HepG2 (cell line): ENCODE results near the gene CYP20A1. TPM values are rescaled to one million over a fixed set of nuclear protein-coding genes. Genes with fewer than 3 reads are reported as not detected.
A peak's percentile ranks its signal among the peaks of the same experiment; 100 is the strongest.

Experiments used
- FOXA1 ChIP-seq, 2 experiments: fragments of 450-650 bp in 1 of 2; sonication (generic) in 1 of 2; formaldehyde crosslinking in 1 of 2; IDR thresholded peaks; 2 replicates each; pipeline versions ENCODE4 v1.4.0 to v1.6.1; 2016 to 2020; ENCODE audit warnings: missing genetic modification reagents in 1 of 2
- HDAC6 ChIP-seq: fragments of 200-600 bp; sonication (generic); IDR thresholded peaks from 2 replicates; pipeline ENCODE4 v1.7.0; 2017; ENCODE audit warnings: mild to moderate bottlenecking, antibody characterized with exemption, low read length, low read depth
- ISX ChIP-seq: sonication (generic); formaldehyde crosslinking; conservative IDR thresholded peaks from 2 replicates; pipeline ENCODE4 v1.5.0; 2020; ENCODE audit warnings: missing genetic modification reagents
- MLLT10 ChIP-seq: sonication (generic); formaldehyde crosslinking; IDR thresholded peaks from 2 replicates; pipeline ENCODE4 v1.4.0; 2020; ENCODE audit warnings: missing genetic modification reagents
- MTERF4 ChIP-seq: sonication (generic); formaldehyde crosslinking; IDR thresholded peaks from 2 replicates; pipeline ENCODE4 v1.8.0; 2023; ENCODE audit warnings: mild to moderate bottlenecking, missing genetic modification reagents
- NAIF1 ChIP-seq: sonication (generic); formaldehyde crosslinking; IDR thresholded peaks from 2 replicates; pipeline ENCODE4 v1.5.0; 2020; ENCODE audit warnings: mild to moderate bottlenecking, missing genetic modification reagents, borderline replicate concordance
- SRY ChIP-seq: sonication (generic); formaldehyde crosslinking; IDR thresholded peaks from 2 replicates; pipeline ENCODE4 v1.8.0; 2022; ENCODE audit warnings: mild to moderate bottlenecking, missing genetic modification reagents
- TARDBP ChIP-seq: sonication (generic); formaldehyde crosslinking; IDR thresholded peaks from 2 replicates; pipeline ENCODE4 v1.8.0; 2022; ENCODE audit warnings: mild to moderate bottlenecking, missing genetic modification reagents
- TBP ChIP-seq: sonication (generic); formaldehyde crosslinking; IDR thresholded peaks from 2 replicates; pipeline ENCODE4 v1.5.0; 2020; ENCODE audit warnings: missing genetic modification reagents
- ZEB1 ChIP-seq: IDR thresholded peaks from 2 replicates; pipeline ENCODE4 v1.6.1; 2012; ENCODE audit warnings: mild to moderate bottlenecking, low read depth, inconsistent platforms; ENCODE audit not compliant: insufficient replicate concordance
- ZMAT3 ChIP-seq: sonication (generic); formaldehyde crosslinking; conservative IDR thresholded peaks from 2 replicates; pipeline ENCODE4 v1.7.0; 2021; ENCODE audit warnings: missing genetic modification reagents
- ZMYM3 ChIP-seq: sonication (generic); formaldehyde crosslinking; IDR thresholded peaks from 2 replicates; pipeline ENCODE4 v1.5.1; 2020; ENCODE audit warnings: mild to moderate bottlenecking, missing genetic modification reagents
- ZNF350 ChIP-seq: sonication (generic); formaldehyde crosslinking; IDR thresholded peaks from 2 replicates; pipeline ENCODE4 v1.4.0; 2020; ENCODE audit warnings: mild to moderate bottlenecking, low read depth, missing genetic modification reagents, borderline replicate concordance
- ZNF512B ChIP-seq: sonication (generic); formaldehyde crosslinking; IDR thresholded peaks from 2 replicates; pipeline ENCODE4 v1.5.1; 2020; ENCODE audit warnings: missing genetic modification reagents, mild to moderate bottlenecking, borderline replicate concordance
- ZNF704 ChIP-seq: sonication (generic); formaldehyde crosslinking; IDR thresholded peaks from 2 replicates; pipeline ENCODE4 v1.8.1; 2023; ENCODE audit warnings: mild to moderate bottlenecking, inconsistent platforms, moderate library complexity, missing genetic modification reagents, borderline replicate concordance
- ZNF878 ChIP-seq: sonication (generic); formaldehyde crosslinking; IDR thresholded peaks from 2 replicates; pipeline ENCODE4 v1.8.1; 2023; ENCODE audit warnings: mild to moderate bottlenecking, missing genetic modification reagents, moderate library complexity
- ZSCAN12 ChIP-seq: sonication (generic); formaldehyde crosslinking; IDR thresholded peaks from 2 replicates; pipeline ENCODE4 v1.9.0; 2021; ENCODE audit warnings: mild to moderate bottlenecking, missing genetic modification reagents
- polyA plus RNA-seq, 8 experiments: library from polyadenylated mRNA; depleted of rRNA in 3 of 8; stranded (reverse) in 7 of 8; unstranded in 1 of 8; fragments of >200 nt; fragmentation: Illumina TruSeq in 4 of 8; extraction: Trizol in 4 of 8; gene quantifications; 2 replicates each; pipeline versions ENCODE4 v1.2.1 to v1.2.3, GENCODE V29; 2011 to 2016; ENCODE audit warnings: low read depth in 4 of 8, missing spikeins in 1 of 8, mixed read lengths in 1 of 8; ENCODE audit not compliant: insufficient read depth in 1 of 8
- total RNA-seq, 5 experiments: library from RNA; depleted of rRNA; stranded (reverse); fragments of >200 nt; fragmentation: Illumina TruSeq; extraction: Trizol; gene quantifications; 2 replicates each; pipeline ENCODE4 v1.2.3, GENCODE V29; 2016; ENCODE audit warnings: low read depth in 1 of 5
- TF ChIP-seq, protein P1 (sequence below): sonication (generic); formaldehyde crosslinking; IDR thresholded peaks from 2 replicates; pipeline ENCODE4 v1.4.0; 2020; ENCODE audit warnings: missing genetic modification reagents
- TF ChIP-seq, protein P2 (sequence below): sonication (generic); formaldehyde crosslinking; IDR thresholded peaks from 2 replicates; pipeline ENCODE4 v1.4.0; 2020; ENCODE audit warnings: mild to moderate bottlenecking, missing genetic modification reagents
- TF ChIP-seq, protein P3 (sequence below): sonication (generic); formaldehyde crosslinking; IDR thresholded peaks from 2 replicates; pipeline ENCODE4 v1.5.1; 2020; ENCODE audit warnings: missing genetic modification reagents, mild to moderate bottlenecking, borderline replicate concordance
- TF ChIP-seq, protein P4 (sequence below): sonication (generic); formaldehyde crosslinking; IDR thresholded peaks from 2 replicates; pipeline ENCODE4 v1.4.0; 2020; ENCODE audit warnings: mild to moderate bottlenecking, missing genetic modification reagents

CYP20A1 gene
- total and polyA plus RNA-seq, 2 of the 13 experiments (the other 11 are each of a cell fraction or from before 2014, with no cell fraction given), result 9.6 to 35.3 TPM

DNA sequence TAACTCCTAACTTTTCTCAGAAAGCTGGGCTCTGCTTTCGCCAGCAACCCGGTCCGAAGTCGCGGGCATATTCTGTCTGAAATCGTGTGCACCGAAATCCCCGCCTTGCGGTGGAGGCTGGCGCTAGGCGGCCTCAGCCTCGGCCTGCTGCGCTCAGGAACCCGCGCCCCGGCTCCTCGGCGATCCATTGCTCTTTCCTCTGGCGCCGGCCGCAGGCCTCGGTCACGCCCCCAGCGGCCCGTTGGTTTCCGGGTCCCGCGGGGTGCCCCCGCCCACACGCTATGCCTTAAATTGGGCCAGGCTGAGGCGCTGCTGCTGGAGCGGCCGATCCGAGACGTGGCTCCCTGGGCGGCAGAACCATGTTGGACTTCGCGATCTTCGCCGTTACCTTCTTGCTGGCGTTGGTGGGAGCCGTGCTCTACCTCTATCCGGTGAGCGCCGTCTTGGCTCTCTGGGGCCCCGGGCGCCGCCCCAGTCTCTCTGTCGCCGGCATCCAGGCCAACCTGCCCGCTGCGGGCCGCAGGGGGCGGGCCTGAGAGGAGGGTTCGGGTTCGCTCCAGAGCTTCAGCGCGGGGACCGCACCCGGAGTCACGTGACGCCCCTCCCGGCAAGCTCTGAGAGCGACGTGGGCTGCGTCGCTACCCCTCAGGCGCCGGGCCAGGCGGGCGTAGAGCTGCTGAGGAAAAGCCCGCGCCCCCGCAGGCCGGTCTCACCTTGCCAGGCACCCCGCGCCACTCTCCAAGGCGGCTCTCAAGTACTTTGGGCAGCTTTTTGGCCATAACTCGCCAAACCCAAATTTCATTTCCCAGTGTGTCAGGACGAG is at the start of gene CYP20A1 (continued):
- peak; percentile 95; the same call in 1 of the 2 replicates for TF ChIP-seq ZNF704 (CRISPR knock-in tag)
- TF ChIP-seq ZMYM3, result peak; percentile 96
- peak; percentile 86 for TF ChIP-seq ZNF878 (CRISPR knock-in tag)
- TF ChIP-seq, protein P1, sequence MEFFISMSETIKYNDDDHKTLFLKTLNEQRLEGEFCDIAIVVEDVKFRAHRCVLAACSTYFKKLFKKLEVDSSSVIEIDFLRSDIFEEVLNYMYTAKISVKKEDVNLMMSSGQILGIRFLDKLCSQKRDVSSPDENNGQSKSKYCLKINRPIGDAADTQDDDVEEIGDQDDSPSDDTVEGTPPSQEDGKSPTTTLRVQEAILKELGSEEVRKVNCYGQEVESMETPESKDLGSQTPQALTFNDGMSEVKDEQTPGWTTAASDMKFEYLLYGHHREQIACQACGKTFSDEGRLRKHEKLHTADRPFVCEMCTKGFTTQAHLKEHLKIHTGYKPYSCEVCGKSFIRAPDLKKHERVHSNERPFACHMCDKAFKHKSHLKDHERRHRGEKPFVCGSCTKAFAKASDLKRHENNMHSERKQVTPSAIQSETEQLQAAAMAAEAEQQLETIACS, result peak; percentile 66
- no peak for TF ChIP-seq HDAC6
- TF ChIP-seq FOXA1 (IDR thresholded peaks at IDR 0.05), result no peak
- TF ChIP-seq FOXA1 (CRISPR knock-in tag; IDR thresholded peaks at IDR 0.05), result no peak
- peak; percentile 74 for TF ChIP-seq ZEB1
- TF ChIP-seq ZMAT3 (CRISPR knock-in tag), result peak; percentile 98
- TF ChIP-seq NAIF1 (CRISPR knock-in tag), result peak; percentile 45; the same call in 1 of the 2 replicates
- TF ChIP-seq, protein P2, sequence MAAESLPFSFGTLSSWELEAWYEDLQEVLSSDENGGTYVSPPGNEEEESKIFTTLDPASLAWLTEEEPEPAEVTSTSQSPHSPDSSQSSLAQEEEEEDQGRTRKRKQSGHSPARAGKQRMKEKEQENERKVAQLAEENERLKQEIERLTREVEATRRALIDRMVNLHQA (CRISPR knock-in tag), result no peak
- TF ChIP-seq MLLT10 (CRISPR knock-in tag), result no peak
- peak; percentile 96 for TF ChIP-seq ZSCAN12 (CRISPR knock-in tag)
- TF ChIP-seq, protein P3, sequence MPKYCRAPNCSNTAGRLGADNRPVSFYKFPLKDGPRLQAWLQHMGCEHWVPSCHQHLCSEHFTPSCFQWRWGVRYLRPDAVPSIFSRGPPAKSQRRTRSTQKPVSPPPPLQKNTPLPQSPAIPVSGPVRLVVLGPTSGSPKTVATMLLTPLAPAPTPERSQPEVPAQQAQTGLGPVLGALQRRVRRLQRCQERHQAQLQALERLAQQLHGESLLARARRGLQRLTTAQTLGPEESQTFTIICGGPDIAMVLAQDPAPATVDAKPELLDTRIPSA (CRISPR knock-in tag), result peak; percentile 99; the same call in 1 of the 2 replicates
- TF ChIP-seq TARDBP (CRISPR knock-in tag), result no peak
- TF ChIP-seq ZNF350 (CRISPR knock-in tag), result peak; percentile 91
- TF ChIP-seq ISX (CRISPR knock-in tag), result peak; percentile 81
- TF ChIP-seq SRY (CRISPR knock-in tag), result peak; percentile 98
- 0 out of 2 replicates have a peak, but pooled peaks have one; percentile 68 for TF ChIP-seq TBP (CRISPR knock-in tag)
- TF ChIP-seq, protein P4, sequence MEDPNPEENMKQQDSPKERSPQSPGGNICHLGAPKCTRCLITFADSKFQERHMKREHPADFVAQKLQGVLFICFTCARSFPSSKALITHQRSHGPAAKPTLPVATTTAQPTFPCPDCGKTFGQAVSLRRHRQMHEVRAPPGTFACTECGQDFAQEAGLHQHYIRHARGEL (CRISPR knock-in tag), result peak; percentile 94
- TF ChIP-seq MTERF4 (CRISPR knock-in tag), result peak; percentile 96; the same call in 1 of the 2 replicates
- no peak for TF ChIP-seq ZNF512B (CRISPR knock-in tag)
